ENCODE results near the gene SPPL2A.

DNA sequence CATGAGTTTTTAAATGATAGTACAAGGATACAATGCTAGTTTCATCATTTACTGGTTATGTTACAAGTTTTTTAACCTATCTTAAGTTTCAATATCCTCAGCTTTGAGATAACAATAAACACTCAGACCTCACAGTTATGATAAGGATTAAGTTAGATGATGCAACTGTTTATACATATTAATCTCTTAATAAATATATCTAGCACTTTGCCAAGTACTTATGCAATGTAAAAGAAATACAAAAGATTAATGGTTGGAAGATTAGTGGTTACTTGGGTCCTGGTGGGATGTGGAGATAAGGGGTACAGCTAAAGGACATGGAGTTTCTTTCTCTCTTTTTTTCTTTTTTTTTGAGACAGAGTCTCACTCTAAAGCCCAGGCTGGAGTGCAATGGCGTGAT is 12.0 kb downstream of the SPPL2A start:
- TF ChIP-seq, protein P1, sequence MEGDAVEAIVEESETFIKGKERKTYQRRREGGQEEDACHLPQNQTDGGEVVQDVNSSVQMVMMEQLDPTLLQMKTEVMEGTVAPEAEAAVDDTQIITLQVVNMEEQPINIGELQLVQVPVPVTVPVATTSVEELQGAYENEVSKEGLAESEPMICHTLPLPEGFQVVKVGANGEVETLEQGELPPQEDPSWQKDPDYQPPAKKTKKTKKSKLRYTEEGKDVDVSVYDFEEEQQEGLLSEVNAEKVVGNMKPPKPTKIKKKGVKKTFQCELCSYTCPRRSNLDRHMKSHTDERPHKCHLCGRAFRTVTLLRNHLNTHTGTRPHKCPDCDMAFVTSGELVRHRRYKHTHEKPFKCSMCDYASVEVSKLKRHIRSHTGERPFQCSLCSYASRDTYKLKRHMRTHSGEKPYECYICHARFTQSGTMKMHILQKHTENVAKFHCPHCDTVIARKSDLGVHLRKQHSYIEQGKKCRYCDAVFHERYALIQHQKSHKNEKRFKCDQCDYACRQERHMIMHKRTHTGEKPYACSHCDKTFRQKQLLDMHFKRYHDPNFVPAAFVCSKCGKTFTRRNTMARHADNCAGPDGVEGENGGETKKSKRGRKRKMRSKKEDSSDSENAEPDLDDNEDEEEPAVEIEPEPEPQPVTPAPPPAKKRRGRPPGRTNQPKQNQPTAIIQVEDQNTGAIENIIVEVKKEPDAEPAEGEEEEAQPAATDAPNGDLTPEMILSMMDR (IDR thresholded peaks at IDR 0.05), result no peak
- TF ChIP-seq EZH2 (IDR thresholded peaks at IDR 0.05), result no peak

Data from neural progenitor cell (in vitro differentiated cells).